DND-41 (cell line): ENCODE results near the gene DCAF4.

ENCODE experiments used
- ATAC-seq: fragments of 200-7000 bp; cut with Tn5 transposase; 3 replicates; pipeline ENCODE4 v1.9.1; 2021; ENCODE audit warnings: low read depth; ENCODE audit not compliant: insufficient read depth
- DNase-seq: peaks from one replicate; pipeline ENCODE4 v3.0.0-alpha.2; 2020
- H2AFZ ChIP-seq: 2 replicates; pipeline ENCODE4 v1.6.0; 2012; ENCODE audit warnings: low read depth, low read length
- H3K27ac ChIP-seq: 2 replicates; pipeline ENCODE4 v1.5.1; 2012; ENCODE audit warnings: low read length, inconsistent platforms
- H3K27me3 ChIP-seq: fragments of 200-600 bp; sonication (generic); 2 replicates; pipeline ENCODE4 v1.6.0; 2012; ENCODE audit warnings: low read length, mild to moderate bottlenecking, inconsistent platforms; ENCODE audit not compliant: insufficient read depth, poor library complexity
- H3K36me3 ChIP-seq: 2 replicates; pipeline ENCODE4 v1.5.1; 2012; ENCODE audit warnings: low read length, inconsistent platforms; ENCODE audit not compliant: insufficient read depth
- H3K4me1 ChIP-seq: 2 replicates; pipeline ENCODE4 v1.5.1; 2012; ENCODE audit warnings: mild to moderate bottlenecking, low read length; ENCODE audit not compliant: insufficient read depth
- H3K4me2 ChIP-seq: 2 replicates; pipeline ENCODE4 v1.6.0; 2012; ENCODE audit warnings: mild to moderate bottlenecking, moderate library complexity, low read length, inconsistent platforms; ENCODE audit not compliant: insufficient read depth
- H3K4me3 ChIP-seq, 2 experiments: fragments of 200-600 bp in 1 of 2; shearing (Covaris generic) in 1 of 2; 2 replicates each; pipeline ENCODE4 v1.5.1; 2012 to 2016; ENCODE audit warnings: inconsistent platforms in 2 of 2, low read length in 2 of 2, mild to moderate bottlenecking in 2 of 2, low read depth in 1 of 2, moderate library complexity in 1 of 2
- H3K79me2 ChIP-seq: 2 replicates; pipeline ENCODE4 v1.6.0; 2012; ENCODE audit warnings: low read length, inconsistent platforms; ENCODE audit not compliant: insufficient read depth
- H3K9ac ChIP-seq: 2 replicates; pipeline ENCODE4 v1.6.0; 2012; ENCODE audit warnings: low read depth, mild to moderate bottlenecking, inconsistent platforms, low read length, moderate library complexity
- H3K9me3 ChIP-seq: 2 replicates; pipeline ENCODE4 v1.5.1; 2012; ENCODE audit warnings: low read length, moderate library complexity, mild to moderate bottlenecking, inconsistent platforms; ENCODE audit not compliant: insufficient read depth, severe bottlenecking
- H4K20me1 ChIP-seq: 2 replicates; pipeline ENCODE4 v1.6.0; 2012; ENCODE audit warnings: low read length; ENCODE audit not compliant: insufficient read depth
- EZH2 ChIP-seq: IDR thresholded peaks from 3 replicates; pipeline ENCODE4 v1.6.1; 2012; ENCODE audit warnings: borderline replicate concordance, low read depth, mild to moderate bottlenecking, moderate library complexity, low read length, inconsistent platforms; ENCODE audit not compliant: severe bottlenecking
- TF ChIP-seq, protein P1 (sequence below): IDR thresholded peaks from 2 replicates; pipeline ENCODE4 v1.5.1; 2012; ENCODE audit warnings: borderline replicate concordance, low read length, moderate library complexity, mild to moderate bottlenecking; ENCODE audit not compliant: poor library complexity, severe bottlenecking; ENCODE audit errors: extremely low read depth

Gene DCAF4

DNA sequence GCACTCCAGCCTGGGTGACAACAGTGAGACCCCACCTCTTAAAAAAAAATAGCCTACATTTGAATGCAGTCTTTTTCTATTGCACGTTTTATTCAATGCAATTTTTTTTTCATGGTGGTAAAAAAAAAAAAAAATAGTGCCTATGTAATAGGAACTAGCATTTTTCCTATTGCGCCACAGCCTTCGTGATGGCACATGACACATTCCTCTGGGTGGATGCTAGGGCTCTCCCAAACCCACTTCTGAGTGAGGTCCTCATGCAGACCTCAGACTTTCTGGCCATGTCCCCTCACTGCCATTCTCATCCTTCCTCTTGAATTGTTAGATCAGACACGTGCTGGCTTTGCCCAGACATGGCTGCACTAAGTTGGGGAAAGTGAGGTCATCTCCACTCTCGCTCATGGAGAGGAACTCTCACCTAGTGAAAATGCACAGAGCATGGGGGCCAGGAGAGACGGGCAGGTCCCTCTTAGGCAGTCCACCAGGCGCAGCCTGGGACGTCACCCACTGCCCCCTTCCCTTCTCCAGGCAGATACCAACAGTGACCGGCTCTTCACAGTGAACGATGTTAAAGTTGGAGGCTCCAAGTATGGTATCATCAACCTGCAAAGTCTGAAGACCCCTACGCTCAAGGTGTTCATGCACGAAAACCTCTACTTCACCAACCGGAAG lies 19.2 kb downstream of the DCAF4 start:
- ATAC-seq: no peak
- H3K27ac ChIP-seq: no peak overlapping the region
- H3K79me2 ChIP-seq: no peaks in the 10 kb centered on the region
- H2AFZ ChIP-seq: no peak overlapping the region
- no peak overlapping the region for H3K9ac ChIP-seq
- no peaks in the 10 kb centered on the region for H3K9me3 ChIP-seq
- H3K36me3 ChIP-seq: peaks cover 19% of the 10 kb centered on the region
- no peak overlapping the region for H3K4me3 ChIP-seq
- TF ChIP-seq EZH2: no peak
- TF ChIP-seq, protein P1, sequence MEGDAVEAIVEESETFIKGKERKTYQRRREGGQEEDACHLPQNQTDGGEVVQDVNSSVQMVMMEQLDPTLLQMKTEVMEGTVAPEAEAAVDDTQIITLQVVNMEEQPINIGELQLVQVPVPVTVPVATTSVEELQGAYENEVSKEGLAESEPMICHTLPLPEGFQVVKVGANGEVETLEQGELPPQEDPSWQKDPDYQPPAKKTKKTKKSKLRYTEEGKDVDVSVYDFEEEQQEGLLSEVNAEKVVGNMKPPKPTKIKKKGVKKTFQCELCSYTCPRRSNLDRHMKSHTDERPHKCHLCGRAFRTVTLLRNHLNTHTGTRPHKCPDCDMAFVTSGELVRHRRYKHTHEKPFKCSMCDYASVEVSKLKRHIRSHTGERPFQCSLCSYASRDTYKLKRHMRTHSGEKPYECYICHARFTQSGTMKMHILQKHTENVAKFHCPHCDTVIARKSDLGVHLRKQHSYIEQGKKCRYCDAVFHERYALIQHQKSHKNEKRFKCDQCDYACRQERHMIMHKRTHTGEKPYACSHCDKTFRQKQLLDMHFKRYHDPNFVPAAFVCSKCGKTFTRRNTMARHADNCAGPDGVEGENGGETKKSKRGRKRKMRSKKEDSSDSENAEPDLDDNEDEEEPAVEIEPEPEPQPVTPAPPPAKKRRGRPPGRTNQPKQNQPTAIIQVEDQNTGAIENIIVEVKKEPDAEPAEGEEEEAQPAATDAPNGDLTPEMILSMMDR: no peak
- H3K4me2 ChIP-seq: no peak overlapping the region
- H3K27me3 ChIP-seq: no peaks in the 10 kb centered on the region
- no peak for DNase-seq
- no peaks in the 10 kb centered on the region for H4K20me1 ChIP-seq
- H3K4me1 ChIP-seq: no peaks in the 10 kb centered on the region

DNA sequence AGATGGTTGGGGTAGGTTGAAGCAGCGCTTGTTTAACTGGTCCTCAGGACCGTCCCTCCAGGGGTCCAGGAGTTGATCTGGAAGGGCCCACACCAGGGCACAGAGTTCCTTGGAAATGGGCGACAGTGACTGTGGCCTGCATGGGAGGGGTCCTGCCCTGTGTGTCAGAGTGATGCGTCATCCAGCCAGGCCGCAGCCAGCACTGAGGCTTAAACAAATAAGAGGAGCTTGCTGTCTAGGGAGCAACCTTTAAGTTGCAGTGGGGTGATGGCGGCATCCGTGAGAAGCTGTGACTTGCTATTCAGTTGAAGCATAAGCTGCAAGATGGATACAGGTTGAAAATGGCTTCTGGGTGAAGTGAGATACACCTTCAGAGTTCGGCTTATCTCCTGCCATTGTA lies 20.2 kb downstream of the DCAF4 start:
- no peak overlapping the region for H2AFZ ChIP-seq
- H3K9ac ChIP-seq: no peak overlapping the region
- no peak overlapping the region for H3K4me3 ChIP-seq
- no peaks in the 10 kb centered on the region for H4K20me1 ChIP-seq
- H3K27ac ChIP-seq: no peak overlapping the region
- no peaks in the 10 kb centered on the region for H3K4me1 ChIP-seq
- no peaks in the 10 kb centered on the region for H3K79me2 ChIP-seq
- no peak for ATAC-seq
- H3K9me3 ChIP-seq: no peaks in the 10 kb centered on the region
- TF ChIP-seq, protein P1: no peak
- no peak for TF ChIP-seq EZH2
- no peak for DNase-seq
- H3K4me2 ChIP-seq: no peak overlapping the region
- H3K27me3 ChIP-seq: no peaks in the 10 kb centered on the region
- H3K36me3 ChIP-seq: peaks cover 15% of the 10 kb centered on the region

DNA sequence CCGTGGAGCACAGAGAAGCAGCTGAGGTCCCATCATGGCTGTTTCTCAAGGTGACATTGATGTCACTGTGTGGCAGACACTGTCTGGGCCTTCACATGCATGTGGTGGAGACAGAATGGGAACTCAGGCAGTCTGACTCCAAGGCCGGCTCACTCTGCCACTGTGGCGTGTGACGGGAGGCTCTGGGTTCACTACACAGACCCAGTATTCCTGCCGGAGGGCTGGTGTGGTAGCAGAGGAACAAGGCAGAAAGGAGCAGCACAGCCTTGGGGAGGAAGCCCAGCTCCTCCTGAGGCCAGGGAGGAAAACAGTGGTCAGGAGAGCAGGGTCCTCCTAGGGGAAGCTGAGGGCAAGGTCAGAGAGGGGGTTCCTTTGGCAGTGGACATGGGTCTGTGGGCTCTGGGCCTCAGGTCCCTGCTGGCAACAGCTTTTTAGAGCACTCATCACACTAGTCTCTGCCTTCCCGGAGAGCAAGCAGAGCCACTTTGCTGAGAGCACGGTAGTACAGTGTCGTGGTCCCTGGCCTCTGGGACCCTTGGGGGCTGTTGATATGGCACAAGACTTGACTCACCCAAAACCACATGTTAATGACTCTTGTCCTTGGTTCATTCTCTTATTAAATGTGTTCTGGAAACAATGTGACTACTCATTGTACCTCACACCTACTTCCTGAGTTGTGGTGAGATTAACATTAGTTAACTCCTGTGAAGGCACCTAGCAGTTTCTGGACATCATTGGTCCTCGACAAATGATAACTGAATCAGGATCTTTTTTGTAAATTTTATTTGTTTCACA lies 21.3 kb downstream of the DCAF4 start:
- no peaks in the 10 kb centered on the region for H3K4me1 ChIP-seq
- no peak for ATAC-seq
- H3K27me3 ChIP-seq: no peaks in the 10 kb centered on the region
- no peak overlapping the region for H3K27ac ChIP-seq
- no peak overlapping the region for H3K4me3 ChIP-seq
- no peaks in the 10 kb centered on the region for H3K79me2 ChIP-seq
- TF ChIP-seq EZH2: no peak
- TF ChIP-seq, protein P1: no peak
- no peak for DNase-seq
- H3K9ac ChIP-seq: no peak overlapping the region
- H2AFZ ChIP-seq: no peak overlapping the region
- H3K4me2 ChIP-seq: no peak overlapping the region
- no peaks in the 10 kb centered on the region for H3K9me3 ChIP-seq
- no peaks in the 10 kb centered on the region for H4K20me1 ChIP-seq
- H3K36me3 ChIP-seq: peaks cover 10% of the 10 kb centered on the region
